Left forelimb (tissue), 1 donor: ENCODE results near the gene TMEM81.

ENCODE experiments used
- DNase-seq: peaks from one replicate; pipeline ENCODE4 v3.0.0-alpha.2; 2018; ENCODE audit warnings: low spot score

Gene TMEM81, protein sequence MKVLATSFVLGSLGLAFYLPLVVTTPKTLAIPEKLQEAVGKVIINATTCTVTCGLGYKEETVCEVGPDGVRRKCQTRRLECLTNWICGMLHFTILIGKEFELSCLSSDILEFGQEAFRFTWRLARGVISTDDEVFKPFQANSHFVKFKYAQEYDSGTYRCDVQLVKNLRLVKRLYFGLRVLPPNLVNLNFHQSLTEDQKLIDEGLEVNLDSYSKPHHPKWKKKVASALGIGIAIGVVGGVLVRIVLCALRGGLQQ

GRCh38 chr1:205084360-205084759 lies at the start of gene TMEM81:
TMEM81 (minus strand) TSS chr1:205084460; CDS start chr1:205084320, 140 bp downstream.
- no peak for DNase-seq

GRCh38 chr1:205133287-205133686 lies 49.0 kb upstream of the TMEM81 start:
- DNase-seq: no peak

DNA sequence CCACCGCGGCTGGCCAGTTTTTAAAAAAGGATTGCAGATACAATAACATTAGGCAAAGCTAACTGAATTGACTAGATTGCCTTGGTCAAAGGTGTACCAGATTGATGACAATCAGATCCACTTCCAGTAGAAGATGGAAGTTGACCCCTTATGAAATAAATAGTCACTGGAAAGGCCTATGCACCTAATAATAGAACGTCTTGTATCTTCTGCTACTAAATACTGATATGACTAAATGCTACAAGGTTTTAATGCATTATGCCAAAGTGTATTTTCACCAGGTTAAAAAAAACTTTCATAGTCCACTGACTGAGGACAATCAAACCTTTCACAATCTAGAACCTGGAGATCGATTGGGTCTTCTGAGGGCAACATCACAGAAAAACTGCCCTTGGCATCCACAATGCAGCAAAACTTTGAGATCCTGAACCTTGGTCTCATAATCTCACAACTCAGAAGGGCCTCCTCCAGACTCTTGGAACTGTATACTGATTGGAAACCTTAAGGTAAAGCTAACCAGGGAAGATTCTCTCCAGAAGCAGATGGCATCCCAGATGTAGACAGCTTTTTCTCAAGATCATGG lies 45.3 kb upstream of the TMEM81 start:
- no peak for DNase-seq

GRCh38 chr1:205128050-205128449 lies 43.8 kb upstream of the TMEM81 start:
- no peak for DNase-seq

DNA sequence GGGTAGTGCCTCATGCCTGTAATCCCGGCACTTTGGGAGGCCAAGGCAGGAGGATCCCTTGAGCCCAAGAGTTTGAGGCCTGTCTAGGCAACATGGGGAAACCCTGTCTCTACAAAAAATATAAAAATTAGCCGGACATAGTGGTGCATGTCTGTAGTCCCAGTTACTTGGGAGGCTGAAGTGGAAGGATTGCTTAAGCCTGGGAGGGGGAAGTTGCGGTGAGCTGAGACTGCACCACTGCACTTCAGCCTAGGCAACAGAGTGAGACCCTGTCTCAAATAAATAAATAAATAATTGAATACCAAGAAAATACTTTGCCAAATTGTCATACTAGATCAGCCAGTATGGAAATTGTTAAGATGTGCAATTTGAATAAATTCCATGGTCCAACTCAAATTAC lies 43.4 kb upstream of the TMEM81 start:
- no peak for DNase-seq

DNA sequence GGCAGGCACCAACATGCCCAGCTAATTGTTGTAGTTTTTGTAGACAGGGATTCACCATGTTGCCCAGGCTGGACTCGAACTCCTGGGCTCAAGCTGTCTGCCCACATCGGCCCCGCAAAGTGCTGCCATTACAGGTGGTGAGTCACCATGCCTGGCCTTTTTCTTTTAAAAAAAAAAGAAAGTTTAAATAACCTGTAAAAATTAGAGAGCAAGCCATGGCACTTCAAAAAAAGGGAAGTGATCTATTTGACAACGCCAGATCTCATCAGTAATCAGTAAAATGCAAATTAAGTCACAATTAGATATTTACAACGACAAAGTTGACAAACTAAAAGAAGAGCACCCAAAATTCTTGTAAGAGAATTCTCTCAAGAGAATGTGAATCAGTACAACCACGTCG lies 40.5 kb upstream of the TMEM81 start:
- no peak for DNase-seq

GRCh38 chr1:205122489-205122882 lies 38.2 kb upstream of the TMEM81 start:
- no peak for DNase-seq

- peak; percentile 94 for DNase-seq
Measured at GRCh38 chr1:205121660-205122488, 37.6 kb upstream of the TMEM81 start, which contains the start of gene RBBP5. RBBP5 (minus strand) TSS chr1:205121978; CDS start chr1:205121873, 105 bp downstream.

DNA sequence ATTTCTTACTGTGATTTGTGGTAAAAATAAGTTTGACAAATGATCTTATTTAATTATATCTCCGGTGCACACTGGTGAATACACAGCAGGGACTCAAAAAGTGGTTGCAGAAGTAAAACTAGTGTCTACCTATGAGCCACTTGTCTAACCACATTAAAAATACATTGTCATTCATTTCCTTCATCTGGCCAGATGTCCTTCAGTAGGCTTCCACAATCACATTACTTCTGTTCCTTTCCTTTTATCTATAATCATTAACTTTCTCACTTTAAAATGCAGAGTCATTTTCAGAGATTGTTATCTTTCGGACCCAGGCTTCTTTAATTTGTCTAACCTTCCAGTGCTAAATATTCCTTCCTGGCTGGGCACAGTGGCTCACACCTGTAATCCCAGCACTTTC lies 34.5 kb upstream of the TMEM81 start:
- DNase-seq: no peak

DNA sequence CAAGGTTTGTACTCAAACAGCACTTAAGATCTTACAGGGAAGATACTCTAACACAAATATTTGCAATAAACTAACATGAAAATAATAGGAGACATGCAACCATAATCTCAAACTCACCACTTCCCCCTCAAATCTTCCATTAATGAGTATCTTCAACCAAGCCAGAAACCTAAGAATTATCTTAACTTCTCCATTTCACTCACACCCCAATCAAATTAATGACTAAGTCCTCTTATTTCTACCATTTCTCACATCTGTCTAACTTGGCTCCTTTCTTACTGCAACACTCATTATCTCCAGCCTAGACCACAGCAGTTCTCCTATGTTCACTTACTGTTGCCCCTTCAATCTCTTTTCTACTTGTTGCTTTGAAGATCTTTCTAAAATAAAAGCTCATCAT lies 27.1 kb upstream of the TMEM81 start:
- DNase-seq: no peak

GRCh38 chr1:205109711-205110110 lies 25.5 kb upstream of the TMEM81 start:
- no peak for DNase-seq

DNA sequence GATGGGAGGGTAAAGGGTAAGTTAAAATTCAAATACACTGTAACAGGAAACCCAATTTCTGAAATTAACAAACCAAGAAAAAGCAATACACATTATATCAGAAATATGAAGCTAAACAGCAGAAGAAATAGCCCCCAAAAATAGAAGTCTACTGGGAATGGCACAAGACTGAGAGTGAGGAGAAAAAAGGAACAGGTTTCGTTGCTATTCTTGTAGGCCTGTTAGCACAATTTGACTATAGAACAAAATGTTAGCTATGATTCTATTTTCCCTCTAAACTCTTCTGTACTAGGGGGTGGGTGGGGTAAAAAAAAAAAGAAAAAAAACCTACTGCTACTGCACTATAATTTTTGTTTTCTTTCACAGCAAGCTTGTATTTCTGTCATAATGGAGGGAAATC lies 25.0 kb upstream of the TMEM81 start:
- DNase-seq: no peak

DNA sequence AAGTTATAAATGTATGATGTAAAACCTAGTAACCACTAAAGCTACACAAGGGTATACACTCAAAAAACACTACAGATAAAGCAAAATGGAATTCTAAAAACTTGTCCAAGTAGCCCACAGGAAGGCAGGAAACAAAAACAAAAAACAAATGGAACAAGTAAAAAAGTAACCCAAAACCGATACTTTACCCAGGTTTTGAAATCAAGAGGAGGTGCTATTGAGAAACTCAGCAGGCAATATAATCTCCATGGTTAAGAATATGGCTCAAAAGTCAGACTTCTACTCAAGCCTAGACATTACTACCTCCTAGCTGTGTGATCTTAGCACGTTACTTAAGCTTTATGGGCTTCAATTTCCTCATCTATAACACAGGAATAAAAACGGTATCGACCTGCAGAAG lies 24.2 kb upstream of the TMEM81 start:
- no peak for DNase-seq

DNA sequence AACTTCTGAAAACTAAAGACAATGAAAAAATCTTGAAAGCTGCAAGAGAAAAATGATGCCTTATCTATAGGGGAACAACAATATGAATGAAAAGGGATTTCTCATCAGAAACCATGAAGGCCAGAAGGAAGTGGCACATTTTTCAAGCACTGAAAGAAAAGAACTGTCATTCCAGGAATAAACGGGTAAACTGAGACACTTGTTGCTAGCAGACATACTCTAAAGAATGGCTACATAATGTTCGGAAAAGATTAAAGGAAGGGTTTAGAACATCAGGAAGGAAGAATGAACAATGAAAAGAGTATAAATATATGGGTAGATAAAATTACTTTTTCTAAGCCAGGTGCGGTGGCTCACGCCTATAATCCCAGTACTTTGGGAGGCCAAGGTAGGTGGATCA lies 23.1 kb upstream of the TMEM81 start:
- no peak for DNase-seq

- DNase-seq: no peak
Measured at GRCh38 chr1:205102404-205102803, 18.1 kb upstream of the TMEM81 start.

DNA sequence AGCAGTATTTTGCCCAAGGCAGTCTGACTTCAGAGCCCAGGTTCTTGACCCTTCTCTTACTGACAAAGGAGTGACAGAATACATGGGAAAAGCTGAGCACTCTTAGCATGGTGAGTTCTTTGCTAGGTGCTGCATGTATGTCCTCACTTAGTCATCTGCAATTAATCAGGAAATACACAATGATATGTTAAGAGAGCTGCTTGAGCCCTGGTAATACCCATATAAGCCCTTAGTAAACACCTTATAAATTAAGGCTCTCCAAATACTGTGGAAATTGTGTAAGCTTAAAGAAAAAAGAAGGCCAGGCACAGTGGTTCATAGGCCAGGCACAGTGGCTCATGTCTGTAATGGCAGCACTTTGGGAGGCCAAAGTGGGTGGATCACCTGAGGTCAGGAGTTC lies 14.0 kb upstream of the TMEM81 start:
- DNase-seq: no peak

- DNase-seq: no peak
Measured at GRCh38 chr1:205095422-205095821, 11.2 kb upstream of the TMEM81 start.

GRCh38 chr1:205091043-205091740 lies 6.9 kb upstream of the TMEM81 start:
- DNase-seq: no peak

DNA sequence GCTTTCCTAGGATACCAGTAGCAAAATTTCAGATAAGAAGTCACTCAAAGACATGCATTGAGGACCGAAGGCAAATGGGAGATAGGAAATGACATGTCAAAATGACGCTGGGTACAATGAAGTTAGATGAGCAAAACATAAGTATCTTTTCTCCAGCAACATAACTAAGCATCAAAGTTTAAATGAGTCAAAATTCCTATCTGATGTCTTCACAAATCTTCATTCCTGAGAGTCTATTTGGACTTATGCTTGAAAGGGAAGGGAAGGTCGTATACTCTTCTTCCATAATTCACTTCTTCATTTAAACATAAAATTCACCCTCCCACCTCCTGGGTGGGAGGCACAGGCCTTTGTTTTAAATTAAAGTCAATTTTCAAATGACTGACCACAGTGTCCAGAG lies 4.1 kb upstream of the TMEM81 start:
- no peak for DNase-seq

- no peak for DNase-seq
Measured at GRCh38 chr1:205082431-205082830, 1.8 kb downstream of the TMEM81 start.

- DNase-seq: no peak
Measured at GRCh38 chr1:205077934-205078311, 6.3 kb downstream of the TMEM81 start.

DNA sequence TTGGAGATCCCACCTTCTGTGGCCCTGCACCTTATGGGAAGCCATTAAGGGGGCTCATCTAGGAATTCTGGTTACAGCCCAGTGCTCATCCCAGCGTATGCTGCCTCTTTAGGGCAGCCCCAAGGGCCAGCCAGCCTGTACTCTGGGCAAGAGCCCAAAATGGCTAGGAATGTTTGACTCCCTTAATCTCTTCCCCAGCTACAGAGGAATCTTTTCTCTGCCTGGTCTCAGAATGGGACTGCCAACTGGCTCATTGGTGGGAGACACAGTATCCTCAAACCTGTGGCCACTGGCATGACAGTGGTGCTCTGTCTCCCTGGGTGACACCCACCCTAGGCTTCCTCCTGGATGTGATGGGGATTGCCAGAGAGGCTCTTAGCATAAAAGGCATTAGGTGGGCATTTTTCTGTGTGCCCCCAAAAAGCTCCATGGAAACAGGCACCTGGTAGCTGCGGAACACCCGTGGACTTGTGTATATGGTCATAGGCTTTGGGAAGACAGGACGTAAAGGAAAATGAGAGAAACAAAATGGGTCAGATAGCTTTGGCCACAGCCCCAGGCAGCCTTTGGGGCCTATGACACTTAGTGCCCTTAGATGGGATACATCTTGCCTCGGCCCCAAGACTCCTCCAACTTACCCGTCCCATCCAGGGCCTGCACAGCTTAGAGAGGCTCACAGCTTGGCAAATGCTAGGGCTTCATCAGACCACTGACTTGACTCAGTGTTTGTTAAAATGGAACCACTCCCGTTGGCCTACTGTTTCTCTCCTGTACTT lies 6.9 kb downstream of the TMEM81 start:
- no peak for DNase-seq
